MCF 10A (cell line): ENCODE results near the gene RPL22. TPM values are rescaled to one million over a fixed set of nuclear protein-coding genes. Genes with fewer than 3 reads are reported as not detected.

ENCODE experiments used
- BruUV-seq: library from RNA; stranded (reverse); fragments of 400-500 nt; replicated peaks from 2 replicates; lab custom pipeline; 2021; lab: Mats Ljungman, UMichigan
- CTCF ChIA-PET: fragments of 300-600 bp; sonication (Branson Sonifier 250); formaldehyde crosslinking; extraction: SDS; loops from one replicate; lab custom pipeline; 2021; ENCODE audit warnings: antibody characterized with exemption, inconsistent platforms; lab: Yijun Ruan, JAX
- POLR2A ChIA-PET: fragments of 300-600, 350-650 bp; sonication (Branson Sonifier 250); formaldehyde crosslinking; extraction: SDS; loops from one replicate; lab custom pipeline; 2020; ENCODE audit warnings: antibody characterized with exemption, inconsistent platforms; lab: Yijun Ruan, JAX
- DNase-seq: peaks from one replicate; pipeline ENCODE4 v3.0.0-alpha.2; 2018; ENCODE audit not compliant: unreplicated experiment
- H3K27ac Mint-ChIP-seq: one replicate; pipeline ENCODE4 v1.8.0; 2022; ENCODE audit warnings: mild to moderate bottlenecking, low read depth, mixed read lengths; ENCODE audit not compliant: unreplicated experiment
- H3K27me3 Mint-ChIP-seq: one replicate; pipeline ENCODE4 v1.8.0; 2022; ENCODE audit warnings: mixed read lengths; ENCODE audit not compliant: insufficient read depth, unreplicated experiment
- H3K36me3 Mint-ChIP-seq: one replicate; pipeline ENCODE4 v1.8.0; 2022; ENCODE audit warnings: mild to moderate bottlenecking, moderate library complexity, mixed read lengths; ENCODE audit not compliant: insufficient read depth, unreplicated experiment
- H3K4me1 Mint-ChIP-seq: one replicate; pipeline ENCODE4 v1.8.0; 2022; ENCODE audit warnings: mixed read lengths; ENCODE audit not compliant: insufficient read depth, unreplicated experiment
- H3K4me3 Mint-ChIP-seq: one replicate; pipeline ENCODE4 v1.8.0; 2022; ENCODE audit warnings: mild to moderate bottlenecking, moderate library complexity, mixed read lengths; ENCODE audit not compliant: unreplicated experiment
- H3K9me3 Mint-ChIP-seq: one replicate; pipeline ENCODE4 v1.8.0; 2022; ENCODE audit warnings: mixed read lengths; ENCODE audit not compliant: unreplicated experiment
- CTCF ChIP-seq: fragments of 200-600 bp; IDR thresholded peaks from one replicate; pipeline ENCODE4 v1.8.0; 2022; ENCODE audit warnings: antibody characterized with exemption, mild to moderate bottlenecking; ENCODE audit not compliant: unreplicated experiment
- intact Hi-C: fragments of 100-400 bp; cut with micrococcal nuclease; formaldehyde crosslinking; loops from 2 replicates; pipeline ENCODE4 v1.14.1; 2022
- total RNA-seq: library from RNA; stranded (reverse); gene quantifications from 2 replicates; pipeline ENCODE4 v1.2.3, GENCODE V29; 2022

The RPL22 gene
- total RNA-seq, 1 experiment from 2014 or later = 477 TPM

- no peaks in the 10 kb centered on the region for H3K9me3 Mint-ChIP-seq
- H3K27ac Mint-ChIP-seq = no peak overlapping the region
- intact Hi-C loops = no loop called here
- CTCF ChIA-PET = interaction anchor here (0.7 to 1.5 kb wide), 3 partner anchors 27 to 76 kb away, joined by 3 read pairs; no protein-coding TSS in a partner anchor
- peaks cover 5% of the 10 kb centered on the region for H3K4me1 Mint-ChIP-seq
- peaks cover 55% of the 10 kb centered on the region for H3K36me3 Mint-ChIP-seq
- DNase-seq = peak; percentile 47
- POLR2A ChIA-PET = interaction anchor here (0.6 to 1.2 kb wide), 2 partner anchors 52 to 62 kb away, joined by 3 to 4 read pairs; no protein-coding TSS in a partner anchor
- BruUV-seq = no TSS peak
- H3K4me3 Mint-ChIP-seq = no peak overlapping the region
- no peak for TF ChIP-seq CTCF
- peaks cover 14% of the 10 kb centered on the region for H3K27me3 Mint-ChIP-seq
Observed at GRCh38 chr1:6184083-6184783, 15.2 kb downstream of the RPL22 start.

GRCh38 chr1:6183520-6183989 is 15.8 kb downstream of the RPL22 start:
- CTCF ChIA-PET = interaction anchor here (0.6 to 1.4 kb wide), 4 partner anchors 11 to 70 kb away, joined by 4 to 5 read pairs (median 4); no protein-coding TSS in a partner anchor
- H3K36me3 Mint-ChIP-seq = peaks cover 48% of the 10 kb centered on the region

GRCh38 chr1:6181347-6181770 is 18.0 kb downstream of the RPL22 start:
- Mint-ChIP-seq H3K4me1 (no peaks in the 10 kb centered on the region), H3K27me3 (peaks cover 37% of the 10 kb centered on the region), H3K4me3 (no peak overlapping the region), H3K27ac (no peak overlapping the region), H3K36me3 (peaks cover 26% of the 10 kb centered on the region), H3K9me3 (no peaks in the 10 kb centered on the region)
- CTCF ChIA-PET = interaction anchor here (0.7 to 1.5 kb wide), 2 partner anchors 24 to 70 kb away, joined by 3 to 6 read pairs; no protein-coding TSS in a partner anchor
- DNase-seq = no peak
- no TSS peak for BruUV-seq
- intact Hi-C loops = no loop called here
- POLR2A ChIA-PET = interaction anchor here (1.2 kb wide), 1 partner anchor 10 kb away, joined by 3 read pairs; no protein-coding TSS in a partner anchor
- TF ChIP-seq CTCF = no peak

More at GRCh38 chr1:6183520-6183989, 15.8 kb downstream of the RPL22 start:
- no TSS peak for BruUV-seq
- H3K4me1 Mint-ChIP-seq = no peaks in the 10 kb centered on the region
- no peak overlapping the region for H3K4me3 Mint-ChIP-seq
- intact Hi-C loops = no loop called here
- H3K27ac Mint-ChIP-seq = no peak overlapping the region
- TF ChIP-seq CTCF = no peak
- no peaks in the 10 kb centered on the region for H3K9me3 Mint-ChIP-seq
- POLR2A ChIA-PET = interaction anchor here (1.6 kb wide), 1 partner anchor 14 kb away, joined by 6 read pairs; no protein-coding TSS in a partner anchor
- DNase-seq = peak; percentile 31
- H3K27me3 Mint-ChIP-seq = peaks cover 21% of the 10 kb centered on the region

- Mint-ChIP-seq H3K9me3 (no peaks in the 10 kb centered on the region), H3K36me3 (peaks cover 20% of the 10 kb centered on the region), H3K27me3 (peaks cover 37% of the 10 kb centered on the region), H3K4me1 (no peaks in the 10 kb centered on the region), H3K27ac (no peak overlapping the region), H3K4me3 (no peak overlapping the region)
- no TSS peak for BruUV-seq
- TF ChIP-seq CTCF = no peak
- intact Hi-C loops = no loop called here
- no peak for DNase-seq
- ChIA-PET CTCF (interaction anchor here (0.7 to 1.5 kb wide), 2 partner anchors 23 to 70 kb away, joined by 3 to 6 read pairs; no protein-coding TSS in a partner anchor), POLR2A (interaction anchor here (0.5 to 1.2 kb wide), 2 partner anchors 10 to 28 kb away, joined by 3 to 4 read pairs; no protein-coding TSS in a partner anchor)
Observed at GRCh38 chr1:6180707-6181311, 18.6 kb downstream of the RPL22 start.
